ENCODE results near the gene KANK4. TPM values are rescaled to one million over a fixed set of nuclear protein-coding genes. Genes with fewer than 3 reads are reported as not detected.

KANK4 gene

GRCh38 chr1:62188111-62188510 is 131.1 kb downstream of the KANK4 start:
- H3K79me1 ChIP-seq (ENCODE audit: low read depth, low read length) = no peaks in the 10 kb centered on the region
- H2AK5ac ChIP-seq (ENCODE audit: low read depth, low read length) = peak overlapping the region; percentile 70
- H2AFZ ChIP-seq (ENCODE audit: low read length) = no peak overlapping the region
- H2BK120ac ChIP-seq (ENCODE audit: low read depth, low read length) = no peak overlapping the region
- no peak overlapping the region for H3K4me3 ChIP-seq (ENCODE audit: low read length in 2 of 2)
- H3K27ac ChIP-seq (replicated peaks; ENCODE audit: low read length) = no peak overlapping the region
- H3K4me1 ChIP-seq (ENCODE audit: control insufficient read depth in 2 of 2, insufficient read depth in 1 of 2, low read depth in 1 of 2, low read length in 2 of 2) = peaks cover 0 to 4% of the 10 kb centered on the region in 2 donors
- H3K4me2 ChIP-seq (ENCODE audit: insufficient read depth, low read length, poor library complexity, severe bottlenecking) = no peak overlapping the region
- H3K14ac ChIP-seq (ENCODE audit: low read length) = no peak overlapping the region
- no peak for DNase-seq (ENCODE audit: low spot score)
- WGBS, 2 donors (ENCODE audit: extremely low coverage in 2 of 2, insufficient read length in 2 of 2, insufficient replicate concordance in 1 of 2) = no CpG with 5 or more reads among the region's 8 CpGs
- H3K18ac ChIP-seq (ENCODE audit: low read length) = no peak overlapping the region
- H2BK5ac ChIP-seq (ENCODE audit: low read length) = no peak overlapping the region
- H4K91ac ChIP-seq (ENCODE audit: low read depth, low read length, poor library complexity) = no peak overlapping the region
- no peak overlapping the region for H2BK15ac ChIP-seq (ENCODE audit: low read length)
- H4K8ac ChIP-seq (ENCODE audit: low read depth, low read length) = no peak overlapping the region
- no peak overlapping the region for H3K9ac ChIP-seq (ENCODE audit: low read depth, low read length, poor library complexity)
- H3K9me3 ChIP-seq (replicated peaks in 1 of 2; ENCODE audit: control insufficient read depth in 2 of 2, insufficient read depth in 1 of 2, low read depth in 1 of 2, low read length in 2 of 2) = no peaks in the 10 kb centered on the region
- H2BK12ac ChIP-seq (ENCODE audit: low read length) = no peak overlapping the region
- no peaks in the 10 kb centered on the region for H3K36me3 ChIP-seq (replicated peaks in 1 of 2; ENCODE audit: control insufficient read depth in 2 of 2, insufficient read depth in 2 of 2, low read length in 2 of 2)
- no peak overlapping the region for H3K4ac ChIP-seq (ENCODE audit: low read length)
- no peaks in the 10 kb centered on the region for H3K27me3 ChIP-seq (ENCODE audit: control insufficient read depth in 3 of 3, insufficient read depth in 3 of 3, low read depth in 1 of 3, low read length in 3 of 3)
- H3K23ac ChIP-seq (ENCODE audit: low read depth, low read length, poor library complexity) = no peak overlapping the region

- Histone ChIP-seq H2BK120ac (ENCODE audit: low read depth, low read length) (no peak overlapping the region), H3K14ac (ENCODE audit: low read length) (no peak overlapping the region), H3K23ac (ENCODE audit: low read depth, low read length, poor library complexity) (no peak overlapping the region), H2BK15ac (ENCODE audit: low read length) (no peak overlapping the region), H2AK5ac (ENCODE audit: low read depth, low read length) (peak overlapping the region; percentile 70), H2AFZ (ENCODE audit: low read length) (no peak overlapping the region), H3K27me3 (ENCODE audit: control insufficient read depth in 3 of 3, insufficient read depth in 3 of 3, low read depth in 1 of 3, low read length in 3 of 3) (peaks cover 0 to 2% (median 0%) of the 10 kb centered on the region in 3 experiments), H3K4ac (ENCODE audit: low read length) (no peak overlapping the region), H2BK12ac (ENCODE audit: low read length) (no peak overlapping the region), H4K91ac (ENCODE audit: low read depth, low read length, poor library complexity) (no peak overlapping the region), H3K27ac (replicated peaks; ENCODE audit: low read length) (no peak overlapping the region), H3K79me1 (ENCODE audit: low read depth, low read length) (no peaks in the 10 kb centered on the region), H3K9me3 (replicated peaks in 1 of 2; ENCODE audit: control insufficient read depth in 2 of 2, insufficient read depth in 1 of 2, low read depth in 1 of 2, low read length in 2 of 2) (no peaks in the 10 kb centered on the region), H3K4me3 (ENCODE audit: low read length in 2 of 2) (no peak overlapping the region), H4K8ac (ENCODE audit: low read depth, low read length) (peak overlapping the region; percentile 23), H3K9ac (ENCODE audit: low read depth, low read length, poor library complexity) (no peak overlapping the region), H3K36me3 (replicated peaks in 1 of 2; ENCODE audit: control insufficient read depth in 2 of 2, insufficient read depth in 2 of 2, low read length in 2 of 2) (no peaks in the 10 kb centered on the region), H3K4me2 (ENCODE audit: insufficient read depth, low read length, poor library complexity, severe bottlenecking) (no peak overlapping the region), H3K4me1 (ENCODE audit: control insufficient read depth in 2 of 2, insufficient read depth in 1 of 2, low read depth in 1 of 2, low read length in 2 of 2) (peaks cover 0 to 4% of the 10 kb centered on the region in 2 donors), H2BK5ac (ENCODE audit: low read length) (no peak overlapping the region), H3K18ac (ENCODE audit: low read length) (no peak overlapping the region)
- no CpG with 5 or more reads among the region's 5 CpGs for WGBS, 2 donors (ENCODE audit: extremely low coverage in 2 of 2, insufficient read length in 2 of 2, insufficient replicate concordance in 1 of 2)
- no peak for DNase-seq (ENCODE audit: low spot score)
Measured at GRCh38 chr1:62187548-62187947, 131.7 kb downstream of the KANK4 start.

Small RNAs within 50 kb of the gene (small RNA-seq; reads per million reads assigned to genes)
- not detected for gene RNU6-371P (ENCODE audit: insufficient read depth)
